Cerebellar cortex (tissue), 1 donor: ENCODE data around the gene PAPOLB.
"Not testable (repeated sequence)": the region's sequence is repeated elsewhere in the genome, so short reads cannot be mapped to it uniquely, and the experiment has no call there.

ENCODE experiments used
- DNase-seq: peaks from one replicate; pipeline ENCODE4 v3.0.0-alpha.2; 2015; ENCODE audit warnings: low spot score

The PAPOLB gene

DNA sequence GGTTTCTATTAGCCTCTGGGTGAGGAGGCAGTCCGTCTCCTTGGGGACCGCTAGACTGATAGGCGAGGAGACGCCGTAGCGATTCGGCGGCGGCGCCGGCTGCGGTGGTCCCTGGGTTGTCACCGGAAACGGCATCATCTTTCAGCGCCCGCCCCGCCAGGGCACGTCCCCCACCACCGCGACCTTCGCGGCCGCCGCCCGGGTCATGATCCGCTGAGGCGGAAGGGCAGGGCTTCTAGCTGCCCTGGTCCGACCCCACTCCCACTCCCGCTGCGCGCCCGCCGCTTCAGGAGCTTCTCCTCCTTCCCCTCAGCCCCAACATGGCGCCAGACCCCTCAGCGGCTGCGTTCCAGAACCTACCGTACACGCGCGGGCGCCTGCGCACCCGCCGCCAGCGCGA lies at the start of gene PAPOLB:
Gene PAPOLB, minus strand, starts transcription at position 358 of the 400 bp plus-strand sequence. Its CDS starts 220 bp downstream, at position 138.
- DNase-seq = no peak

DNA sequence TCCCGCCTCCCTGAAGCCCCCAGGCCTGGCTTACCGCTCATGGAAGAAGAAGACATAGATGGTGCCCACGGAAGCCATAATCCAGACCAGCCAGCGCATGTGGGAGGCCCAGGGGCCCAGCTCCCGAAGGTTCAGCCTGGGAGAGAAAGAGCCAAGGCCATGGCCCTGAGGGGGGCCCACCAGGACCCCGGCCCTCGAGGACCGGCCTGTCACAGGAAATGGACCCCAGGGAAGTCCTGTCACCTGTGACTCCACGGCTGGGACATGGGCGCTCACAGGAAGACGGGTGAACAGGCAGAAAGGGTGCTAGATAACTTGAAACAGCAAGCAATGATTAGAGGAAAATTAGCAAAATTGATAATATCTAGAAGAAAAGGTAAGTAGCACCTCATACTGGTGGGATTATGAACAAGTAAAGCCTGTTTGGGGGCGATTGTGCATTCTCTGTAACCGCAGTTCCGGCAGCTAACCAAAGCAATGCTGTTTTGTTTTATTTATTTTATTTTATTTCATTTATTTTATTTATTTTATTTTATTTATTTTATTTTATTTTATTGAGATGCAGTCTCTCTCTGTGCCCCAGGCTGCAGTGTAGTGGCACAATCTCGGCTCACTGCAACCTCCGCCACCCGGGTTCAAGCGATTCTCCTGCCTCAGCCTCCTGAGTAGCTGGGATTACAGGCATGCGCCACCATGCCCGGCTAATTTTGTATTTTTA lies 49.4 kb upstream of the PAPOLB start:
- no peak for DNase-seq

DNA sequence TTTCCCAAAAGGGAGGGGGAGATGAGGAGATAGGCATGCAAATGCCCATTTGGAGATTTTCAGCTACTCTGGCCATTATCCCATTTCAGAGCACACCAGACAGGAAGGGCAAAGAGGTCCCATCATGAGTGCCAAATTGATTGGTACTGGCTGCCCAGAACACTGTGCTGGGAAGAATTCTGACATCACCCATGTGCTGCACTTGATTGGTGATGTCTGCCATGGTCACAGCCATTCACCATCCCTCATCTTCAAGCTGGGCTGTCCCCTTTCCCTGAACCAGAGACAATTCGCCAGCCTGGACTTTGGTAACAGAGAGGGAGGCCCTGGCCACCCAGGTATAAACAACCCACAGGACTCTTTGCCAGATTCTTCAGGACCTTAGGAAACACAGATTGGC lies 44.9 kb upstream of the PAPOLB start:
- no peak for DNase-seq

GRCh38 chr7:4905171-4905570 lies 43.3 kb upstream of the PAPOLB start:
- DNase-seq = no peak

- DNase-seq = no peak
Measured at GRCh38 chr7:4904346-4904745, 42.5 kb upstream of the PAPOLB start.

DNA sequence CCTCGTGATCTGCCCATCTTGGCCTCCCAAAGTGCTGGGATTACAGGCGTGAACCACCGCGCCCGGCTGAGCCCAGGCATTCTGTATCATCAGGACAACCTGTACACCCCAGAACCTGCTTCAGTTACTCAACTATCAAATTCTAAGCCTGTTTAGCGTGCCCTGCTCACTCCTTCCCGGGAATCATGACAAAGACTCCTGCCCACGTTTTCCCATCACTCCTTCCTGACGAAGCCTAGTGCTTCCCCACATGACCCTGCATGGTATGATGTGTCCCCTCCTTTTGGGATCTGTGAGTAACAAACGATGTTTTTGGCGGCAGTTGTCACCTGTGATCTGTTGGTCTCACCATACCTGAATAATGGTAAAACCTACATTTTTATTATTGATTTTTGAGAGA lies 33.9 kb upstream of the PAPOLB start:
- DNase-seq = no peak

DNA sequence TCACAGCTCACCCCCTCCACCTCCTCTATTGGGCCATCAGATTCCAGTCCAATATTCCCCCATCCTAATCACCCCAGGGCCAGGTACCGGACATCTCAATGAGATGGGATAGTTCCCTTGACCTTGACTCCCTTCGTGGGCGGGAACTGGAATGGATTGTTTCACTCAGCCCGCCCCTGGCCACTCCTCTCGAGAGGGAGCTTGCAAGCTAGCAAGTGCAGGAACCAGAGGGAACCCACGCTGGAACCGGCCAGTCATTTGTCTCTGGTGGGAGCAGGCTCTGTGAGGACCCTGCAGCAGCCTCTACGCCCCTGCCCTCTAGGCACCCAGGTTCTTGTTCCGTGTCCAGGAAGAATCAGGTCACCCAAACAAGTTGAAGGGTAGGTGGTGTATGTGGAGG lies 32.7 kb upstream of the PAPOLB start:
- no peak for DNase-seq

DNA sequence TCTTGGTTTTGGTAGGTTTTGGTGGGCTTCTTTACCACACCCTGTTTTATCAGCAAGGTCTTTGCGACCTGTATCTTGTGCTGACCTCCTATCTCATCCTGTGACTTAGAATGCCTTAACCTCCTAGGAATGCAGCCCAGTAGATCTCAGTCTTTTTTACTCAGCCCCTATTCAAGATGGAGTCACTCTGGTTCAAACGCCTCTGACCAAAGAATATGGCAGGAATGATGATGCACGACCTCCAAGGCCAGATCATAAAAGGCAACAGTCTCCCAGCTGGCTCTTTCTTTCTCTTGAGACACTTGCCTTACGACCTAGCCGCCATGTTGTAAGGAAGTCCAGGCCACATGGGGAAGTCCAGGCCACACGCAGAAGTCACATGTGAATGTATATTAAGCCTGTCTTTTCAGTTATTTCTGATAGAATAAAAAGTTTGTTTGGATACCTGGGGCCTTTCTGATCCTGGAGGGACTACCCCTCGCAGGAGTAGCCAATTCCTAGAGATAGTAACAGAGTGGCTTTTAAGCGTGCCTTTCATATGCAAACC lies 32.2 kb upstream of the PAPOLB start:
- DNase-seq = no peak

DNA sequence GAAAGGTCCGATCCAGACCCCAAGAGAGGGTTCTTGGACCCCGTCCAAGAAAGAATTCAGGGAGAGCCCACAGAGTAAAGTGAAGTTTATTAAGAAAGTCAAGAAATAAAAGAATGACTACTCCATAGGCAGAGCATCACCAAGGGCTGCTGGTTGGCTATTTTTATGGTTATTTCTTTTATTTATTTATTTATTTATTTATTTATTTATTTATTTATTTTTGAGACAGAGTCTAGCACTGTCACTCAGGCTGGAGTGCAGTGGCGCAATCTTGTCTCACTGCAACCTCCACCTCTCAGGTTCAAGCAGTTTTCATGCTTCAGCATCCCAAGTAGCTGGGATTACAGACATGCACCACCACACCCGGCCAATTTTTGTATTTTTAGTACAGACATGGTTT lies 31.4 kb upstream of the PAPOLB start:
- not testable (repeated sequence) for DNase-seq

DNA sequence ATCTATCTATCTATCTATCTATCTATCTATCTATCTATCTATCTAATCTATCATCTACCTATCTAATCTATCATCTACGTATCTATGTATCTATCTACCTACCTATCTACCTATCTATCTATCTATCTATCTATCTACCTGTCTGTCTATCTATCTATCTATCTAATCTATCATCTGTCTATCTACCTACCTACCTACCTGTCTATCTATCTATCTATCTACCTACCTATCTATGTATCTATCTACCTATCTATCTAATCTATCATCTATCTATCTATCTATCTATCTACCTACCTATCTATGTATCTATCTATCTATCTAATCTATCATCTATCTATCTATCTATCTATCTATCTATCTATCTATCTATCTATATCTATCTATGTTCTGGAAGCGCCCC lies 29.7 kb upstream of the PAPOLB start:
- not testable (repeated sequence) for DNase-seq

DNA sequence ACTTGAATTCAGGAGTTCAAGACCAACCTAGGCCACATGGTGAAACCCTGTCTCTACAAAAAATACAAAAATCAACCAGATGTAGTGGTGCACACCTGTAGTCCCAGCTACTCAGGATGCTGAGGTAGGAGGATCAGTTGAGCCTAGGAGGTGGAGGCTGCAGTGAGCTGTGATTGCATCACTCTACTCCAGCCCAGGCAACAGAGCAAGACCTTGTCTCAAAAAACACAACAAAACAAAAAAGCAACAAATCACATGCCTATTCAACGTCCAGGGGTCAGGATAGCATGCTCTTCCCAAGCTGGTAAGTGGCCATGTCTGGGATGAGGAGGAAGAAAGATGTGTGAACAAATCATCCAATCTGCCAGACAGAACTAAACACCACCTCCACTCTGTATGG lies 27.9 kb upstream of the PAPOLB start:
- DNase-seq = no peak

- DNase-seq = no peak
Measured at GRCh38 chr7:4888161-4888560, 26.3 kb upstream of the PAPOLB start.

DNA sequence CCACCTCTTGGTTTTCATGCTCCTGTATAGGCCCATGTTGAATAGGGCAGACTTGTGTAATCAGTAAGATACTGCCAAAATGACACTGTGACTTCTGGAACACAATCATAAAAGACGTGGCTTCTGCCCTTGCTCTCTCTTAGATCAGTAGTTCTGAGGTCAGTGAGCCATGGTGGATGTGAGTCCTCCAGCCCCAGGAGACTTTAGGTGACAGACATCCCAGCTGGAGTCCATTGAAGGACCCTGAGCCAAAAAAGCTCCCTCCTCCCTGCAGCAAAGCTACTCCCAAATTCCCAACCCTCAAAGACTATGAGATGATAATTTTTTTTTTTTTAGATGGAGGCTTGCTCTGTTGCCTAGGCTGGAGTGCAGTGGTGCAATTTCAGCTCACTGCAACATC lies 24.8 kb upstream of the PAPOLB start:
- DNase-seq = no peak

- no peak for DNase-seq
Measured at GRCh38 chr7:4885317-4885807, 23.5 kb upstream of the PAPOLB start.

- DNase-seq = no peak
Measured at GRCh38 chr7:4884164-4884563, 22.3 kb upstream of the PAPOLB start.

DNA sequence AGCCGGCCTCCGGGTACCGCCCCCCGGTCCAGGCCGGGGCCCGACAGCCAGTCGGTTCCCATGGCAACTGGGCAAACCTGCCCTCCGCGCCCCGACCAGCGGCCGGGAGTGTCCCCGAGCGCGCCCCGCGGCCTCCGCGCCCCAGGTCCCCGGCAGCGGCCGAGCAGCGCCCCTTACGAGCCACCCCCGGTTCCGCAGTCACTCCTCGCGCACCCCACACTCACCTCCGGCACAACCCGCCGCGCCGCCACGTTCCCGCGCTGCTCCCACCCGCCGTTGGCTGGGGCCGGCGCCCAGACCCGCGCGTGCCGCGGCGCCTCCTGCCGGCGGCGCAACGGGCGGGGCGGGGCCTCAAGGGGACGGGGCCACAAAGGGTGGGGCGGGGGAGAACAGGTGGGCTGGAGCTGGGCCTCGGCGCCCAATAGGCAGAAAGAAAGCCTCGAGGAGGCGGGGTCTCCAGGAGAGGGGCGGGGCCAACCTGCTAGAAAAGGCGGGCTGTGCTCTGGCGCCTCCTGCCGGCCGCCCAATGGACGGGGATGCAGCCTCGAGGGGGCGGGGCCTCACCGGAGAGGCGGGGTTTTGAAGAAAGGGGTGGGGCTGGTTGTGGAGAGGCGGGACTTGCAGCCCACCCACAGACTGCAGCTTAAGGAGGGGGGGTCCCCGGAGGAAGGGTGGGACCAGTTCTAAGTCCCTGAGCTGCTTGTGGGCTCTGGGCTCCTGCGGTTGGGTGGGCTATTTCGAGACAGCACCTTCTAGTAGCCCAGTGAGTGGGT lies 21.7 kb upstream of the PAPOLB start, which contains the start of gene RADIL:
Gene RADIL, minus strand, starts transcription at position 345 of the 773 bp plus-strand sequence. CDS start 5,577 bp downstream, outside the sequence.
- peak; percentile 97 for DNase-seq

DNA sequence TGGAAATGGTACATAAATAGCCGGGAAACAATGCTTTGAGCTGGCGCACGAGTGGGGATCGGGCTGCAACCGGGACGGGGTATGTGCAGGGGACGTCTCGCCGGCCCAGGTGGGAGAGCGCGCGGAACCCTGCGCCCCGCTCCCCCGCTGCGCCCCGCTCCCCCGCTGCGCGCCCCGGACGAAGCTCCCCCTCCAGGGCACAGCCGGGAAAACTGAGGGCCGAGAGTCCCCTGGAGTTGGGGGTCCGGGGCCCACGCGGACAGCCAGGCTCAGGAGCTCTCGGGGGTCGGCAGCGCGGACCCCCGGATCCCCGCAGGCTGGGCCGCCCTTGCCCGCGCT lies 21.2 kb upstream of the PAPOLB start:
- no peak for DNase-seq

DNA sequence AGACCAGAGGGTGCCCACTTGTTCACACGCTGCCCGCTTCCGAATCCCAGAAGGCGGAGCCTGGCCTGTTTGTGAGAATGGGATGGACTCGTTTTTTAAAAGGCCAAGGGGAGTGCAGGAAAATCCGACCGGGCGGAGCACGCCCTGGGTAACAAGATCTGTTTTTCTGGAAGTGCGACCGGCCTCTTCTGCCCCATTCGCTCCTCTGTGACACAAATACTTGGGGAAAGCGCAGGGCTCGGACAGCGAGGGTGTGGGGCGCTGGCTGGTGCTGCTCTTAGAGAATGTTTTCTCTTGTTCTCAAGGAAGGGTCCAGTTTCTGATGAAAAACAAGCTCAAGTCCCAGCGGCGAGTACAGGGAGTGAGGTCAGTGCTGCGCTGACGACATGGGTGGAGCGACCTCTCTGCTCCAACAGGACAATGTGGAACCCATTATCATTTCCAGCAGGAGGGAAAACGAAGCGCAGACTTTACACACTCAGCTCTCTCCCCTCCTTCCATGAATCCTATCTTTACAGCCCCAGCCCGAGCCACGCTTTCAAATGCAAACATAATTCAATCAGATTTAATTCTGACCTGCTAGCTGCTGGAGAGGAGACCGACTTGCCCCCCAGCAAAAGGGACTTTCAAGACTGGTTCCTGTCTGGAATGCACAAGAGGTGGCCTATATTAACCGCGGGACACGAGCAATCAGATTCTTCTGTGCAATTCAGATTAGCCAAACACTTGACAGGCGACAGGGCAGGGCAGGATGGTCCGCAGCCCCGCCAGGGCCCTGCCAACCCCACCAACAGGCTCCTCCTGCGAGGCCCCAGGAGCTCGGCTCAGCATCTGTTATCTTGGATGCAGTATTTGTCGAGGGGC lies 20.6 kb upstream of the PAPOLB start:
- DNase-seq = peak; percentile 74

- DNase-seq = no peak
Measured at GRCh38 chr7:4880218-4880617, 18.4 kb upstream of the PAPOLB start.

- peak; percentile 44 for DNase-seq
Measured at GRCh38 chr7:4879396-4880081, 17.7 kb upstream of the PAPOLB start.
